Measurements from ENCODE around the gene PRH1.

GRCh38 chr12:10853776-10854175 is 30.3 kb downstream of the PRH1 start:
- TF ChIP-seq CTCF (IDR thresholded peaks at IDR 0.05) (no peak), POLR2A (IDR thresholded peaks at IDR 0.05) (no peak)
